DOHH2 (cell line): ENCODE data around the gene TMED7.

Source experiments
- H3F3A ChIP-seq: fragments of 200-600 bp; sonication (generic), shearing (Covaris generic); 2 replicates; pipeline ENCODE4 v1.6.0; 2016; ENCODE audit warnings: antibody characterized with exemption, mild to moderate bottlenecking; ENCODE audit not compliant: control insufficient read depth, insufficient read depth
- H3K27ac ChIP-seq: fragments of 200-600 bp; sonication (generic); 2 replicates; pipeline ENCODE4 v1.5.1; 2014; ENCODE audit warnings: low read depth, mild to moderate bottlenecking, low read length, moderate library complexity
- H3K27me3 ChIP-seq: fragments of 200-600 bp; sonication (generic); 2 replicates; pipeline ENCODE4 v1.6.1; 2014; ENCODE audit warnings: mild to moderate bottlenecking, low read length, mixed read lengths; ENCODE audit not compliant: control insufficient read depth
- H3K36me3 ChIP-seq: fragments of 200-600 bp; sonication (generic); 2 replicates; pipeline ENCODE4 v1.6.1; 2014; ENCODE audit warnings: mild to moderate bottlenecking, low read length, moderate library complexity, mixed read lengths; ENCODE audit not compliant: control insufficient read depth
- H3K4me1 ChIP-seq: fragments of 200-600 bp; sonication (generic); 2 replicates; pipeline ENCODE4 v1.6.1; 2014; ENCODE audit warnings: mild to moderate bottlenecking, low read length, mixed read lengths; ENCODE audit not compliant: control insufficient read depth
- H3K4me2 ChIP-seq: fragments of 200-600 bp; sonication (generic); 2 replicates; pipeline ENCODE4 v1.6.0; 2014; ENCODE audit warnings: mild to moderate bottlenecking, low read length, moderate library complexity
- H3K4me3 ChIP-seq: fragments of 200-600 bp; sonication (generic); 2 replicates; pipeline ENCODE4 v1.5.1; 2014; ENCODE audit warnings: mild to moderate bottlenecking, low read length, mixed read lengths
- H3K79me2 ChIP-seq: fragments of 200-600 bp; sonication (generic); 2 replicates; pipeline ENCODE4 v1.6.1; 2014; ENCODE audit warnings: mild to moderate bottlenecking, low read length, mixed read lengths; ENCODE audit not compliant: control insufficient read depth
- H3K9me2 ChIP-seq: fragments of 200-600 bp; sonication (generic); replicated peaks from 2 replicates; pipeline ENCODE4 v1.6.1; 2014; ENCODE audit warnings: mild to moderate bottlenecking, low read length, mixed read lengths; ENCODE audit not compliant: control insufficient read depth
- H3K9me3 ChIP-seq: fragments of 200-600 bp; sonication (generic); 2 replicates; pipeline ENCODE4 v1.6.1; 2014; ENCODE audit warnings: antibody characterized with exemption, low read length, mixed read lengths; ENCODE audit not compliant: control insufficient read depth, insufficient read depth
- H4K20me1 ChIP-seq: fragments of 200-600 bp; sonication (generic); 2 replicates; pipeline ENCODE4 v1.6.0; 2014; ENCODE audit warnings: low read depth, mild to moderate bottlenecking, antibody characterized with exemption, low read length, moderate library complexity; ENCODE audit not compliant: control insufficient read depth, insufficient read depth
- CTCF ChIP-seq: fragments of 200-600 bp; sonication (generic); IDR thresholded peaks from one replicate; pipeline ENCODE4 v1.5.1; 2014; ENCODE audit warnings: antibody characterized with exemption, mild to moderate bottlenecking, low read depth, low read length; ENCODE audit not compliant: poor library complexity, severe bottlenecking
- EZH2phosphoT487 ChIP-seq: fragments of 200-600 bp; sonication (generic); IDR thresholded peaks from 2 replicates; pipeline ENCODE4 v1.6.1; 2017; ENCODE audit warnings: borderline replicate concordance, mild to moderate bottlenecking, antibody characterized with exemption, low read length, moderate library complexity, mixed read lengths

The TMED7 gene

GRCh38 chr5:115594128-115595047 is 31.4 kb downstream of the TMED7 start:
- TF ChIP-seq EZH2phosphoT487 (no peak), CTCF (no peak)
- Histone ChIP-seq H4K20me1 (no peaks in the 10 kb centered on the region), H3K36me3 (no peaks in the 10 kb centered on the region), H3K79me2 (no peaks in the 10 kb centered on the region), H3K4me3 (no peak overlapping the region), H3K4me2 (no peak overlapping the region), H3F3A (no peaks in the 10 kb centered on the region), H3K9me3 (no peaks in the 10 kb centered on the region), H3K27me3 (no peaks in the 10 kb centered on the region), H3K9me2 (no peaks in the 10 kb centered on the region), H3K27ac (no peak overlapping the region), H3K4me1 (peaks cover 4% of the 10 kb centered on the region)

- Histone ChIP-seq H4K20me1 (no peaks in the 10 kb centered on the region), H3K4me3 (no peak overlapping the region), H3K4me2 (no peak overlapping the region), H3F3A (no peaks in the 10 kb centered on the region), H3K4me1 (no peaks in the 10 kb centered on the region), H3K79me2 (no peaks in the 10 kb centered on the region), H3K27me3 (no peaks in the 10 kb centered on the region), H3K9me2 (no peaks in the 10 kb centered on the region), H3K36me3 (no peaks in the 10 kb centered on the region), H3K9me3 (no peaks in the 10 kb centered on the region), H3K27ac (no peak overlapping the region)
- TF ChIP-seq EZH2phosphoT487 (no peak), CTCF (no peak)
These were observed 36.8 kb downstream of the TMED7 start for GRCh38 chr5:115589043-115589442.

- no peak overlapping the region for H3K27ac ChIP-seq
- H3K79me2 ChIP-seq: no peaks in the 10 kb centered on the region
- TF ChIP-seq EZH2phosphoT487 (no peak), CTCF (no peak)
- no peaks in the 10 kb centered on the region for H3K9me3 ChIP-seq
- no peaks in the 10 kb centered on the region for H3K27me3 ChIP-seq
- H3F3A ChIP-seq: no peaks in the 10 kb centered on the region
- H3K4me3 ChIP-seq: no peak overlapping the region
- no peaks in the 10 kb centered on the region for H3K9me2 ChIP-seq
- no peaks in the 10 kb centered on the region for H3K4me1 ChIP-seq
- no peaks in the 10 kb centered on the region for H3K36me3 ChIP-seq
- H4K20me1 ChIP-seq: no peaks in the 10 kb centered on the region
- no peak overlapping the region for H3K4me2 ChIP-seq
These were observed 37.2 kb downstream of the TMED7 start for GRCh38 chr5:115588640-115589039.
